GM19372 (cell line): ENCODE data around the gene LRRC4C.

Experiments
- ATAC-seq: cut with Tn5 transposase; IDR thresholded peaks from one replicate; pipeline ENCODE4 v1.9.1; 2021; ENCODE audit warnings: mild to moderate bottlenecking, low read depth, moderate library complexity; ENCODE audit not compliant: unreplicated experiment

The LRRC4C gene

DNA sequence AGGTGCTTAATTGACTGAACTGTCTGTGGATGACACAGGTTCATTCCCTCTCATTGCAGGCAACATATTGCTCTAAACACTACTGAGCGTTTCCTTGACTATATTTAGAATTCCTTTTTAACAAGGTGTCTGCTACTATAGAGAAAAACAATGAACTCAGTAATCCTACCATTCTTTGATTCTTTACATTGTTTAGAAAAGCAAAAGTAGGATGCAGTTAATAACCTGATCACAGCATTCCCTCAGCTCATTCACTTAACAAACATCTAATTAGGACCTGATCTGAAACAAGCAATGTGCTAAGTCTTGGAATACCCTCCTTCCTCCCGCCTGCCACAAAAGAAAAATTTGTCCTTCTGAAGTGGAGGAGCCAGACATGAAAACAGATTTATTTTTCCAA, 313.1 kb downstream of the LRRC4C start:
- ATAC-seq: no peak

DNA sequence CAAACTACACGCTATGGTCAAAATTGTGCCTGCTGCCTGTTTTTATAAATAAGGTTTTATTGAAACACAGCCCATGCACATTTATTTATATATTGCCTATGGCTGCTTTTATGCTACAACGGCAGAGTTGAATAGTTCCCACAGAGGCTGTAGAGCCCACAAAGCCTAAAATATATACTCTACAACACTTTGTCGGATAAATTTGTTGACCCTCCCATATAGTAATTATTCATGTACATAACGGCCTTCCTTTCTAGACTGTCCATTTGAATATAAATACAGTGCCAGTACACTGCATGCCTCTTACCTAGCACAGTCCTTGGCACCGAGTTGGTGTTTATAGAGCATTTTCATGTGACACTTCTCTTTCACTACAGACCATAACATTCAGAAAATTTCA, 314.0 kb downstream of the LRRC4C start:
- ATAC-seq: no peak

DNA sequence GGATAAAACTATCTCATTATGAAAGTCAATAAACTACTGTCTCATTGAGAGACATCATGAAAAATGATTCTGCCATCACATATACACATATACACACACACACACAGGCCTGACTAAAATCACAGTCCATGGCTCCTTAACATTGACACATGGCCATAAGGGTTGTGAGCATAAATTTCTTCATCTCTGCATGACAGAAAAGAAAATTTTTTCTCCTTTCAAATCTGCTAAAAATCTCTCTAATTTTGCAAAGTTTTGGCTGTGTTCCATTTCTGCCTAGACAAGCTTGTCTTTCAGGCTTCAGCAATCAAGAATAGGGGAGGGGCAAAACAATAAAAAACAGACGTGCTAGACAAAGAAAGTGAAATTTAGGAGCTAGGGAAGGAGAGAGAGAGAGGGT, 324.5 kb downstream of the LRRC4C start:
- no peak for ATAC-seq

DNA sequence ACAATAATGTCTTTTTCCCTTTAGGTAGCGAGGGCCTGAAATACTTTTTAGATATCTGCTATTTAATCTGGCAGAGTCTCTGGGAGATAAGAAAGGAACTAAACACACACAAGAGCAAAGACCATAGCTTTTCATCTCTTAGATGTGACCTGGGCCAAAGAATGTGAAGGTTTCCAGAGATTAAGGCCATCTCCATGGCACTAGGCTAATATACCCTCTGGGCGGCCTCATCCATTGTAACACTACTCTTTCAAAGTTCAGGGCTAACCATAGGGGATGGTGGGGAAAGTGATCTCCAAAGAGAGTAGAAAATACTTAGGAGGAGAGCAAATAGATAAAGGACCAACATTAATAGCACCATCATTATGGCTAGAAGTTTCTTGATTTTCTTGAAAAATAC, 326.4 kb downstream of the LRRC4C start:
- no peak for ATAC-seq

DNA sequence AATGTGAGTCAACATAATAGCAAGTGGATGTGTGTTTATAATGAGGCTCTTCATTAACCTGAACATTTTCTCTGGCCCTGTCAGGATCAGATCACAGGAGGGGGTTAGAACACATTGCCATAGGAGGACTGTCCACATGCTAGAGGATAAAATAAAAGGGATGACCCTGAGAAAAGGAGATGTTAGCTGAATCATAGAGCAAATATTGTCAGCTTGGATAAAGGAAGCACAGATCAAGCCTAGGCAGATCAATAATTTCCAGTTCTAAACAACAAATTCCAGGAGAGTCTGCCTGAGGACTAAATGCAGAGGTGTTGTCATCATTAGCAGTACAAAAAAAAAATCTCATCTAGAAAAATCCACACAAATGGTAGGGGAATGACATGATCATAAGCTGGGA, 337.9 kb downstream of the LRRC4C start:
- no peak for ATAC-seq

DNA sequence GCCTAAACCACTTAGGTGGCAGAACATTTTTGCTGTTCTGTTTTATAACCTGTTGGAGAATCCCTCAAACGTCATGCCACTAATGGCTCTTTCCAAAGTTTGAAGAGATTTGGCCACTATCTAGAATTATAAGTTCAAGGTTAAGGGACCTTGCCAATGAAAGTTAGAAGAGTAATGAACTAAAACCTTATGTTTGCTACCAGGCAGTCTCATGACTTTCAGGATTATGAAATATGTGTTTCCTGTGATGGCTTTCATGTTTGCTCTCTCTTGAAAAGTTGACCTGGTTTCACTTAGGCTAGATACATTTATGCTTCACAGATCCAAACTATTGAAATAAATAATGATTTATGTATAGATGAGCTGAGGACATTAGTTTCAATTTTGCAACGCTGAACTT, 340.0 kb downstream of the LRRC4C start:
- no peak for ATAC-seq

DNA sequence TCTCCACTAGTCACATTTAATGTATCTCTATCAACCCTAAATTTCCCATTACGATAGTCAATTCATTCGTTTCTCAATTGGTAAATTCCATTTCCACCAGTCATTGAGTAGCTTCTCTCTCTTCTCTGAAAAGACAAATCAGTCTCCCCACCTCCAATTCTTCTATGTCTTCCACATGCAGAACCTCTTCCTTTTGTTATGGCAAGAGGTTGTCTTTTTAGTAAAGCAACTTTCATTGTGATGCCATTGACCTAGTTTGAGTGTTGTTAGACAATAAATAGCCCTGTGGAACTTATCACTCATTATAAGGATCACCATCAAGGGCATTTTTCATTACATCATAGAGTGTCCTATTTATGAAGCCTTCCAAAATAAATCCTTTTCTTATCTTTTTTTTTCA, 340.9 kb downstream of the LRRC4C start:
- ATAC-seq: no peak

DNA sequence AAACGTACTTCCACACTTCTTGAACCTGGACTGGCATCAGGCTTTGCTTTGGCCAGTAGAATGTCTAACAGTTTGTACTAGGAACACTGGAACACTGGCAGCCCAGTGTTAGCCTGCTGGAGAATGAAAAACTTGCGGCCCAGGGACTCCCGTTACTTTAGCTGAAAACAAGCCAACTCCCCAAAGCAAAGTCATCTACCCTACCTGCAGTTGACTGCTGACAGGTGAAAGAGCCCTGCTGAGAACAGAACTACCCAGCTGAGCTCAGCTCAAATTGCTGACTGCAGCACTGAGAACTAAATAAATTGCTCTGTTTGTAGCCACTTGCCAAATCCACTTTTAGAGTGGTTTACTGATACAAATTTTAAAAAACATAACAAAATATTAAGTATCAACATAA, 342.5 kb downstream of the LRRC4C start:
- ATAC-seq: no peak

DNA sequence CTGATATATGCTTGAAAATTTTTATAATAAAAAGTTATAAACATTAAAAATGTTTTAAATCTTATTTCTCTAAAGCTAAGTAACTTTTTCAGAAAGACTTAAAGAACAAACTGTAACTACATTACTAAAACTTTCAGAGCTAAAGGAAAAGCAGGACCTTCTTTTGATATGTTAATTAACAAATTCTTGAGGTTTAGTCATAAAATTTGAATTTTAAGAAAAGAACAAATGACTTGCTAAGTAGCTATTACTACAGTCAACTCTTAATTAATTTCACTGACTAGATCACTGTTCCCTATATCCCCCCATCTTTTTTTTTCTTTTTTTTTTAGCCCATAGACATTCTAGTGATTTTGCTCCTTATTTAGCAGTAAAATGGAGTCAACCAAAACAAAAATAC, 344.4 kb downstream of the LRRC4C start:
- ATAC-seq: no peak

DNA sequence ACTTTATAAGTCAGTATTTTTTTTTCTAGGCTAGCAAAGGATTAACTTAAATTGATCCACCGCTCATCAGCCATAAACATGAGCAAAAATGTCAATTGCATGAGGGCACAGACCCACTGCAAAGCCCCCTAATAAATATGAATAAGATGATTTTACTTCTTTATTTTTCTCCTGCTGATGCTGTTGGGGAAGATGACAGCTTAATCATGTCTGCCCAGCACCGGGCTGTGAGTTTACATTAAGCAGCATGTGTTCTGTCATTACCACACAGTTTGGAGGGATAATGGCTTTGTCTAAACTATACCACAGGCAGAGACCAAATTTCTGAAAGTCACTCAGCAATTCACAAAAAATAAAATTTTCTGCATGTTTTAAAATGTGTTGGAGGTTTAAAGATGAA, 346.3 kb downstream of the LRRC4C start:
- ATAC-seq: no peak

DNA sequence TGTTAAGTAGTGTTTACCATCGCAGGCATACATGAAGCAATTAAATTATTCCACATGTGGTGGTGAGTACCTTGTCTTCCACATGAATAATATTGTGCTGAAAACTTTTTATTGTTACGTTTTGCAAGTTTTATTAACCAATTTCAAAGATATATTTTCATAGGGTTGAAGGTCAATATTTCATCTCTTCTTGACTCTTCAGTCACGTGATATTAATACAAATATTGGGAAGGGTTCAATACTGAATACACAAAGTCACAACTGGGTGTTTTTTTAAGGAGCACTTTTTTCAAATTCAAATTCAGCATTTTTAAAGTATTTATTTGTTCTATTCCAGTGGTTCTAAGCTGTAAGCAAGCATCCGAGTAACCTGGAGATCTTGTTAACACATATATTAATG, 348.9 kb downstream of the LRRC4C start:
- ATAC-seq: no peak

DNA sequence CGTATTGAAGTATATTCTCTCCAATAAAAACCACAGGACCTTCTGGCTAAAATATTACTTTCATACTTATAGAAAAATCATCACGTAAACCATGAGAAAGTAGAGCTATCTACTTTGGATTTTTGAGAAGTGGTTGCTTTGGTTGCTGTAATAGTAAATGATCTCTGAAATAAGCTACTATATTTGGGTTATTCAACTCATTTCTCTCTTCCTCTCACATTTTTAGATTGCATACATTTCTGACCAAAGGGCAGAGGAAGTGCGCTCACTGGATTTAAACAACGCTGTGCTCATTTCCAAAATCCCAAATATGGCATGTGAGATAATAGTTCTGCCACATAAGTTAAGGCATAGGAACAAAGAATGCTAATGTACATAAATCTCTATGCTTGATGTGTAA, 357.0 kb downstream of the LRRC4C start:
- peak; percentile 56 for ATAC-seq

DNA sequence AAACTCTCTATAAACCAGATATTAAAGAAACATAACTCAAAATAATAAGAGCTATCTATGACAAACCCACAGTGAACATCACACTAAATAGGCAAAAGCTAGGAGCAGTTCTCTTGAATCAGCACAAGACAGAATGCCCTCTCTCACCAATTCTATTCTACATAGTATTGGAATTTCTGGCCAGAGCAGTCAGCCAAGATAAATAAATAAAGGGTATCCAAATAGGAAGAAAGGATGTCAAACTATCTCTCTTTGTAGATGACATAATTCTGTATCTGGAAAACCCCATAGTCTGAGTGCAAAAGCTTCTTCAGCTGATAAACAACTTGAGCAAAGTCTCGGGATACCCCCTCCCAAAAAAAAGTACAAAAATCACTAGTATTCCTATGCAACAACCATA, 359.8 kb downstream of the LRRC4C start:
- ATAC-seq: no peak

DNA sequence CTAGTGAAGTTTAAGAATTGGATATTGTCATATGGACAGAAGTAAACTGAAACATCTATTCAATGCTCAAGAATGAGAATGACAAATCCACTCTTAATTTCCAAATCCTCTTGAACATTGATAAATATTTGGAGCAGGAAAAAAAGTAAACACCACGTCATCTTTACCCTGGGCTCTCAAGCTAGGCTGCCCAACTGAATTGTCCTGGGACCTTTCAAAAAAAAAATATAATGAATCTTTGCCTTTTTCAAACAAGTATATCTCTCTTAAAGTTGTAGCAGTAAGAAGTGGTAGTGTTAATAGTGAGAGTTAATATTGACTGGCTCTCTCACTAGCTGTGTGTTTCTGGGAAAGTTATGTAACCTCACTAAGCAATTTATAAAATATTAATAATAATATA, 374.3 kb downstream of the LRRC4C start:
- ATAC-seq: no peak

DNA sequence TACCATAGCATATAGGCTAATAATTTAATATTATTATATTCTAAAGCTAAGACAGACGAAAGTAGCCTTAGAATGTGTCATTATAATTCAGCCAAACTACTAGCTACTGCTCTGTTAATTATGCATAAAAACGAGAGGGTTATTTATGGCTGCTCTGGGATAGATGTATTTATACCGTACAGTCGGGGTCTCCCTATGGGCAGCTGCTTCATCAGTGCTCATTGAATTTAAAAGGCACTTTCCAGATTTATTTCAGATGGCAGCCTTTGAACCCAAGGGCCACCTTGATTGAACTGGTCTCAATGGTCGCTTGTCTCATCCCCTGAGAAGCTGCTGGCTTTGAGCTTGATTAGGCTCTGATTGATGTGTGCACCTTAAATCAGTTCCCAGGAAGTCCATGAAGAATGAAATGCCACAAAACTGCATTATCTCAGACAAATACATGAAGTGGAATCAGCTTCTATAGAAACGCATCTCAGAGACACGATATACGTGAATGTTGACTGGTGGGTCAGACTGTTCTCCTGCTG, 377.6 kb downstream of the LRRC4C start:
- ATAC-seq: no peak

DNA sequence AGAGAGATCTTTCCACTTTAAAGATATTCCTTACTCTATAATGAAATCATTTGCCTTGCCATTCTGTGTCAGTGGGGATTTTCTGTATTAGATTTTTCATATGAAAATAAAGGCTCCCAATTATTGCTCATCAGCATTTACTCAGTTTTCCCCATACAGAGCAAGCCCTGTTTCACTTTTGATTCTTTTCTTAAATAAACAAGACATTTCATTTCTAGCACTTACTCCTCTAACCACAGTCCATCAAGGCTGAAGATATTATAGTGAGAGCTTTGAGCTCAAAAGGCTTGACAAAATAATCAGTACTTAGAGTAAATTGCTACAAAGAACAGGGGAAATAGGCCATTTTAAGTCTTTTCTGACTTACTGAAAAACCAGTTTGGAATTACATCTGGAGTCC, 385.1 kb downstream of the LRRC4C start:
- ATAC-seq: no peak

DNA sequence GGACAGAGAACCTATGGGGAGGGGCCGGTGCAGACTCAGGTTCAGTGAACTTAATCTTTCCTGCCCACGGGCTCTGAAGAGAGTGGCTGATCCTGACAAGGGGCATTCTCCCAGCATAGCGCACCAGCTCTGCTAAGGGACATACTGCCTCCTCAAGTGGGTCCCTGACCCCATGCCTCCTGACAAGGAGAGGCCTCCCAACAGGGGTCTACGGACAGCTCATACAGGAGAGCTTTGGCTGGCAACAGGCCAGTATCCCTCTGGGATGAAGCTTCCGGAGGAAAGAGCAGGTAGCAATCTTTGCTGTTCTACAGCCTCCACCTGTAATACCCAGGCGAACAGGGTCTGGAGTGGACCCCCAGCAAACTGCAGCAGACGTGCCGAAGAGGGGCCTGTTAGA, 394.0 kb downstream of the LRRC4C start:
- no peak for ATAC-seq

DNA sequence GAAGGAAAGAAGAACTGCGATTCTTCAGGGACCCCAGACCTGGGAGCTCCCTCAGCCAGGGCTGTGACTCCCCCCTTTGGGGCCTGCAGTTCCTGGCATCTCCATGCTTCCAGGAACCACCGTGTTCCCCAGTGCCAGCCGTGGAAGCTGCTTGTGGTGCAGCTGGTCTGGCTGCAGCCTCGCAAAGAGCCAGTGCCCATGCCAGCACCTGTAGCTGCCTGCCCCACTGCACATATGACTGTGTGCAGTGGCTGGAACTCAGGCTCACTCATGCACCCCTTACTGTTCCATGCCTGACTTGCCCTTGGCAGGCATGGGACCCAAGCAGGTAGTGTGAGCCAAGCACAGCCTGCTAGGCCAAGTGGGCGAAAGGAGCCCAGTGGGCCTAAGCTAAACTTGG, 401.3 kb downstream of the LRRC4C start:
- ATAC-seq: no peak

DNA sequence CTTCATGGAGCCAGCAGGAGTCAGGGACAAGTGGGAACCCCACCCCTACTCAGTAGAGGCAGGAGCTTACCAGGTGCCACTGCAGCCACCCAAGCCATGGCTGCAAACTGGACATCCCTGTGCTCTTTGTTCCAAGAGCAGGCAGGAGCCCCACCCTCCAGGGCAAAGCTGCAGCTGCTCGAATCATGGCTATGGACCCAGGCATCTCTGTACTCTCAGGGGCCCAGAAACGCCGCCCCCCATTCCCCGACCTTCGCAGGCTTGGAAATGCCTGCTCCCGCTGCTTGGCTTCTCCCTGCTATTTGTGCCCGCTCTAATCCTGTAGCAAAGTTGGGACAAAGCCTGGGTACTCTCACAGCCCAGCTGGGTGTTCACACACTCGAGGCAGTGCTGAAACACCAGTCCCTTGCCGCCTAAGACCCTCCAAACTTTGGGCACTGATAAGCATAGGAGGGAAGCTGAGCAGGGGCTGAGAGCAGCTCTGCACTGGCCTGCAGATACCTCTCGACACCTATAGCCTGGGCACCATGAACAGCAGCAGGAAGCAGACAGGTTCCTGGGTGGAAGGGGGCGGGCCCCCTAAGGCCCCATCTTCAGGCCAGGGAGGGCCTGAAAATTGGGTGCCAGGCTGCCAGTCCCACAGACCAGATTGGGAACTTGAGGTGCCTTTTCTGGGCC, 402.4 kb downstream of the LRRC4C start:
- ATAC-seq: no peak

DNA sequence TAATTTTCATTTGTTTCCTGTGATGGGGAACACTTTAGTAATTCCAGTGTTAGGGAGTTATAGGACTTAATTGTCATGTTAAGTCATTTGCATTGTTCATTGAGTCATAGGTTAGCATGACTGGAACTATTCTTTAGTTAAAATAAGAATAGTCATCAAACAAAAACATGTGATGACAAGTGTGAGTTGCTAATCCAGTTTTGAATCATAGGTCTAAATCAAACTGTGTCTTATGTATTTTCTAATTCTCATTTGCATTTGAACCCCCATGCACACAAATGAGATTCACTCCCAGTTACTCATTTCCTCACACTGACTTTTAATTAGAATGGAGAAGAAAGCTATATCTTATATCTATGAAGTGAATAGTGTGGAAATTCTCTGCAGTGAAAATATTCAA, 405.6 kb downstream of the LRRC4C start:
- ATAC-seq: no peak

DNA sequence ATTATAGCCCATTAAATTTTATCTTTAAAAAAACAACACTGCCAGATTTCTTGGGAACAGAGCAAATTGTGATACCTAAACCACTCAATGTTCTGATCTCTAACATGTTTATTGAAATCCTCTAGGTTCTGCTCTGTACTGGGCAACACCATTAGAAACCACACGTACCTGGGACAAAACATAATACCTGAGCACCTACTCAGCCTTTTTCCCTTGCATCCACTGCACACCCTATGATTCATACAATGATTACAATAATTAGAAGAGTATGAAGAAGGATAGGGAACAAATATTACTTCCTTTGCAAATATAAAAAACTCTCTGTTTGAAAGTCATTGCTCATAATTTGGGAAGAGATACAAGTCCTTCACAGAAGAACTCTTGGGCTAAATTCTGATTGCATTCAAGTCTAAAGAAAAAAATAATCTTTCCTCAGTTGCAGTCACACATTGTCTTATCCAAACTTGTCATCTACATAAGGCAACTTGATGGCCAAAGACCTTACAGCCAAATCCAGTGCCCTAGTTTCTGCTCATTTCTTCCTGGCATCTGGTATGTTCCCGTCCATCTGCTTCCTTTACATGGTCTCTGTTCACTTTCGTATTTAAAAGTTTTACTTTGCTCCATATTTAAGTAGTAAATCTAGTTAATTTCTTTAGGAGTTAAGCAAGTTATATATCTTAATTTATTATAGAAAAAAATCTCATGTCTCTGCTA, 407.4 kb downstream of the LRRC4C start:
- ATAC-seq: no peak

DNA sequence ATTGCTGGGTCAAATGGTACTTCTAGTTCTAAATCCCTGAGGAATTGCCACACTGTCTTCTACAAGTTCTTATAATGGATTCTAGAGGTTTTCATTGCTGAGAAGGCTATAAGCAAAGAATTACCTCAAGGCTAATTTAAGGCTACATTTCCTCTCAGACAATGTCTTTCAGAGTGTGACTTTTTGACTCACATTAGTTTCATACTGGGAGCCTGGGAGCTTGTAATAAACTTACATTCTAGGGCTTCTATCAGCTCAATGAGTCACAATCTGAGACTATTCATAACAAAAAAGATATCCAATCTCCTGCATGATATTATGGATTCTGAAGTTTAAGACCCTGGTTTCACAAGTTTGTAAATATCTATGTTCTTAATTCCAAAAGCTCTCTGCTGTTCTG, 408.7 kb downstream of the LRRC4C start:
- ATAC-seq: no peak
